Astrocyte of the spinal cord (primary cell): ENCODE measurements around the gene CAPN2.

Experiments
- DNase-seq: peaks from one replicate; pipeline ENCODE4 v3.0.0; 2011; ENCODE audit warnings: low read depth, low spot score
- H3K4me3 ChIP-seq: 2 replicates; pipeline ENCODE4 v1.5.1; 2011; ENCODE audit warnings: low read depth, mild to moderate bottlenecking, low read length, moderate library complexity
- in situ Hi-C: cut with HindIII; loops from 2 replicates; pipeline ENCODE4 v1.10.0; 2017; ENCODE audit warnings: low sequenced_read_pairs
- TF ChIP-seq, protein P1 (sequence below): IDR thresholded peaks from 2 replicates; pipeline ENCODE4 v1.5.1; 2012; ENCODE audit warnings: low read depth, mild to moderate bottlenecking, low read length, inconsistent platforms

CAPN2 gene

DNA sequence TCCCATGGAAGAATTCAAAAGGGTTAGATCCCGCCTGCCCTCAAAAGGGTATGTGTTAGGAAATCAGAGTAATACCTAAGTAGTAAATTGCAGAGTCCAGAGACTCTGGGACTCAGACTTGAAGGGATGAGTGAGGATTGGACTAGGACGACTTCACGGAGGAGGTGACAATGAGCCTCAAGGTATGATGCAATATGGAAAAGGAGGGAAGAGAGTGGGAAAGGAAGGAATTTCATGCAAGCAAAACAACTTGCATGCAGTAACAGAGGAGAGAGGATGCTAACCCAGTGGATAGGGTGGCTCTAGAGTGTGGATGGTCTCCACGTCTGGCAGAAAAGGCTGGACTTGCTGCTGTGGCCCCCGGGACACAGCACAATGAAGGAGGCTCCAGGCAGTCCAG is 4.8 kb downstream of the CAPN2 start:
- H3K4me3 ChIP-seq: no peak overlapping the region
- no peak for DNase-seq
- in situ Hi-C loops: no loop called here
- TF ChIP-seq, protein P1, sequence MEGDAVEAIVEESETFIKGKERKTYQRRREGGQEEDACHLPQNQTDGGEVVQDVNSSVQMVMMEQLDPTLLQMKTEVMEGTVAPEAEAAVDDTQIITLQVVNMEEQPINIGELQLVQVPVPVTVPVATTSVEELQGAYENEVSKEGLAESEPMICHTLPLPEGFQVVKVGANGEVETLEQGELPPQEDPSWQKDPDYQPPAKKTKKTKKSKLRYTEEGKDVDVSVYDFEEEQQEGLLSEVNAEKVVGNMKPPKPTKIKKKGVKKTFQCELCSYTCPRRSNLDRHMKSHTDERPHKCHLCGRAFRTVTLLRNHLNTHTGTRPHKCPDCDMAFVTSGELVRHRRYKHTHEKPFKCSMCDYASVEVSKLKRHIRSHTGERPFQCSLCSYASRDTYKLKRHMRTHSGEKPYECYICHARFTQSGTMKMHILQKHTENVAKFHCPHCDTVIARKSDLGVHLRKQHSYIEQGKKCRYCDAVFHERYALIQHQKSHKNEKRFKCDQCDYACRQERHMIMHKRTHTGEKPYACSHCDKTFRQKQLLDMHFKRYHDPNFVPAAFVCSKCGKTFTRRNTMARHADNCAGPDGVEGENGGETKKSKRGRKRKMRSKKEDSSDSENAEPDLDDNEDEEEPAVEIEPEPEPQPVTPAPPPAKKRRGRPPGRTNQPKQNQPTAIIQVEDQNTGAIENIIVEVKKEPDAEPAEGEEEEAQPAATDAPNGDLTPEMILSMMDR: no peak

DNA sequence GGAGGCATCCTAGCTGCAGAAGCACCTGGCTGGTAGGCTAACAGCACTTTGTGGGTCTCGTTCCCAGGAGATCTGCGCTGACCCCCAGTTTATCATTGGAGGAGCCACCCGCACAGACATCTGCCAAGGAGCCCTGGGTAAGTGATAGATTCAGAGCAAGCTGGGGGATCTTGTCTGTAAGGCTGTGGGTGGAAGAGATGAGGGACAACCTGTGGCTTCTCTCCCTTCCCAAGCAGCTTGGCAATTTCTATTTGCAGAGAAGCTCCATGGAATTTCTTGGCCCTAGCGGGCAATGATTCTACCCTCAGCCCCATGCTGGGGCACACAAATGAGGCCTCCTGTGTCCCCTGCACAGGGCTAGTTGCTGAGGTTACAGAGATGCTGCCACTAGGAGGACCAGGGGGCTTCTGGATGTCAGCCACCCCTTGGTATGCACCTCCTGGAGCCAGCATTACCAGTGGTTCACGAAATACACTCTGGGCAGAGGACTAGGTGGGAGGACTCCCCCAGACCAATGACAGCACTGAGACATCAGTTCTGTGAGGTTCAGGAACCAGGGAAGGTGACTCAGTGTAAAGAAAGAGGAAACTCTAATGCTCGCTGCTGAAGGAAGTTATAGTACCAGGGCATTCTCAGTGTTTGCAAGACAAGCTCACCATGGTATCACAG is 5.5 kb downstream of the CAPN2 start:
- TF ChIP-seq, protein P1: no peak
- H3K4me3 ChIP-seq: no peak overlapping the region
- no peak for DNase-seq
- in situ Hi-C loops: no loop called here

- in situ Hi-C loops: no loop called here
- TF ChIP-seq, protein P1: no peak
- DNase-seq: no peak
- H3K4me3 ChIP-seq: no peak overlapping the region
These were observed 6.5 kb downstream of the CAPN2 start for GRCh38 chr1:223718850-223719249.

DNA sequence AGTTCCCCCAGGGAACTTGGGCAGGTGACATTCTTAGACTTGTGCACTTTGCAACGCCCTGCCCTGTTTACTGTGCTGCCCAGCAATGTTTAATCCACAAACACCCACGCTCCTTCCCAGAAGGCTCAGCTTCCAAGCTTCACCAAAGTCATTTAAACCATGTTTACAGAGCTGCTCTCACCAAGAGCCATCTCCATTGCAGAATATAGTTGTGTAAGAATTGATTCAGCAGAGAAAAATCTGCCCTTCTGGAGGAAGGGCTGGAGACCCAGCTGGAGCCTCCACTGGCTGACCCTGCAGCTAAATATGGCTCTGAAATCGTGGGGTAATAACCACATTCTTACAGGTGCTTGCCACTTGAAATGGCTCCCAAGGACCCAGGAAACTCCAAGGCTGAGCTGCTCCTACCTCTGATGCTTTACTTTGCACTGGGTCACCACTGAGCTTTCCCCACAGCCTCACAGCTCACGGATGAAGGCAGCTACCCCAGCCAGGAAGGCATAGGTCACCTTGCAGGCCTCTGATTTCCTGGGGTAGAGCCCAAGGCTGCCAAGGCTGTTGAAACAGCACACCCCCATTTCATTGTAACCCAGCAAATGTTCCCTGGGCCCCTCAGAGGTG is 8.7 kb downstream of the CAPN2 start:
- in situ Hi-C loops: no loop called here
- DNase-seq: peak; percentile 84
- H3K4me3 ChIP-seq: no peak overlapping the region
- TF ChIP-seq, protein P1: no peak

GRCh38 chr1:223721658-223722607 is 9.6 kb downstream of the CAPN2 start:
- TF ChIP-seq, protein P1: no peak
- DNase-seq: no peak
- in situ Hi-C loops: no loop called here
- no peak overlapping the region for H3K4me3 ChIP-seq

DNA sequence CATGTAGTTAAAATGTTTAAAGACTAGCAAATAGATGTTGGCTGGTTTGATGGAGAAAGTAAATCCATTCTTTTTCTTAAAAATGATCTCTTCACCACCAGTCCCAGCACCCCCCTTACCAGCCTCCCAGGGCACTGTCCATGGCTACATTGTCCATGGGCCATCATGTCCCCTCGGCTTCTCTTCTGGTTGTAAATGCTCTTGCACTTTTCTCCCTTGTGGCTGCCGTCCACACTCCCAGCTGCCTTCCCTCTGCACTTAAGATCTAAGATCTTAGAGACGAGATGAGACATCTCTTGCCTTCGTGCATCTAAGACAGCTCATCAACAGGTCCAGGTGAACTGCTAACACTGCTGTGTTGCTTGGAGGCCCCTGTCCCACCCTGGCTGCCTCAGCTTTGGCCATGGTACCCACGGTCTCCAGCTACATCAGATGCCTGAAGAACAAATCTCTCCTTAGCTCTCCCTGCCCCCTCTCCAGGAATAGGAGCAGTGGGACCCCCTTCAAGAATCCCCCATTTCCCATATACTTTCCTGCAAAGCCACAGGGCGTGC is 11.1 kb downstream of the CAPN2 start:
- DNase-seq: no peak
- in situ Hi-C loops: no loop called here
- H3K4me3 ChIP-seq: no peak overlapping the region
- TF ChIP-seq, protein P1: no peak
